ENCODE data around the gene TLR8. TPM values are rescaled to one million over a fixed set of nuclear protein-coding genes. Genes with fewer than 3 reads are reported as not detected.
"Not testable (repeated sequence)": the region's sequence is repeated elsewhere in the genome, so short reads cannot be mapped to it uniquely, and the experiment has no call there.

Gene TLR8
- total and polyA plus RNA-seq, 4 donors: 0.51 to 7.0 (median 2.5) TPM

DNA sequence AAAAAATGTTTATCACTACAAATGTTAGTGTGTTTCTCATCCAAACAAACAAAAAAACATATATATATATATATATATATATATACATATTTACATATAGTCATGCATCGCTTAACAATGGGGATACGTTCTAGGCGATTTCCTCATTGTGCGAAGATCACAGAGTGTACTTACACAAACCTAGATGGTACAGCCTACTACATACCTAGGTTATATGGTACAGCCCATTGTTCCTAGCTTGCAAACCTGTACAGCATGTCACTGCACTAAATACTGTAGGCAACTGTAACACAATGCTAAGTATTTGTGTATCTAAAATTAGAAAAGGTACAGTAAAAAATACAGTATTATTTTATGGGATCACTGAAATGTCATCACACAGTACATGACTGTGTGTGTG is 52.0 kb downstream of the TLR8 start:
- H3K4me1 ChIP-seq (ENCODE audit: control insufficient read depth in 1 of 2, insufficient read depth in 2 of 2, low read length in 2 of 2): no peaks in the 10 kb centered on the region
- no peak overlapping the region for H3K27ac ChIP-seq (ENCODE audit: low read depth in 1 of 2, low read length in 2 of 2)
- no peaks in the 10 kb centered on the region for H3K27me3 ChIP-seq (ENCODE audit: control insufficient read depth in 1 of 2, insufficient read depth in 2 of 2, low read length in 1 of 2)
- ATAC-seq (ENCODE audit: low FRiP score) (no peak), DNase-seq (no peak)
- H3K36me3 ChIP-seq (ENCODE audit: control insufficient read depth in 1 of 2, insufficient read depth in 2 of 2, low read length in 1 of 2): no peaks in the 10 kb centered on the region
- 94 to 96% methylated on average over 4 of the region's 4 CpGs for WGBS, 2 donors
- intact Hi-C loops (cut with DNase I): no loop called here
- H3K9me3 ChIP-seq (ENCODE audit: control insufficient read depth, low read length): no peaks in the 10 kb centered on the region
- no peak overlapping the region for H3K4me3 ChIP-seq (ENCODE audit: low read length in 2 of 2)

DNA sequence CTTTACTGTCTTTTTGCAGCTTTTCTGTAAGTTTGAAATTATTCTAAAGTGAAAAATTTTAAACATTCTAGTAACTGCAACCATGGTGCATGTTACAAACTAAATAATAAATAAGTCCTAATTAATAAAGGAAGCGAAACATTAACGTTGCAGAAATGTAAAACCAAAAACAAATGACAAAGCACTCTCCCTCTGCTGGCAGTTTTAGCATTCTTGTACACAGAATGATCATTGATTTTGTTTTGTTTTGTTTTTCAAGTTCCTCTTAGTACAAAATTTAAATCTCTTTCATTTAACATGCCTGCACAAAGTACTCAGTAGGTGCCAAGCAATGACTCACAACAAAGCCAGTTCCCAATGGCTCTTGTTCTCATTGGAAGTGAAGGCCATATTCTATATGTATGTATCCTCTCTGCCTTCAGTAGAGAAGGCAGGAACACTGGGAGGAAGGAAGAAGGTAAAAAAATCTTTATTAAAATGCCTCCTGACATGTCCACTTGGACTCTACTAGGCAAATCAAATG is 54.8 kb downstream of the TLR8 start:
- no peaks in the 10 kb centered on the region for H3K4me1 ChIP-seq (ENCODE audit: control insufficient read depth in 1 of 2, insufficient read depth in 2 of 2, low read length in 2 of 2)
- no peak overlapping the region for H3K27ac ChIP-seq (ENCODE audit: low read depth in 1 of 2, low read length in 2 of 2)
- no peaks in the 10 kb centered on the region for H3K27me3 ChIP-seq (ENCODE audit: control insufficient read depth in 1 of 2, insufficient read depth in 2 of 2, low read length in 1 of 2)
- ATAC-seq (ENCODE audit: low FRiP score): no peak
- H3K9me3 ChIP-seq (ENCODE audit: control insufficient read depth, low read length): no peaks in the 10 kb centered on the region
- H3K4me3 ChIP-seq (ENCODE audit: low read length in 2 of 2): no peak overlapping the region
- intact Hi-C loops (cut with DNase I): no loop called here
- WGBS, 2 donors: 77 to 78% methylated on average over 2 of the region's 2 CpGs
- H3K36me3 ChIP-seq (ENCODE audit: control insufficient read depth in 1 of 2, insufficient read depth in 2 of 2, low read length in 1 of 2): no peaks in the 10 kb centered on the region
- DNase-seq: no peak

DNA sequence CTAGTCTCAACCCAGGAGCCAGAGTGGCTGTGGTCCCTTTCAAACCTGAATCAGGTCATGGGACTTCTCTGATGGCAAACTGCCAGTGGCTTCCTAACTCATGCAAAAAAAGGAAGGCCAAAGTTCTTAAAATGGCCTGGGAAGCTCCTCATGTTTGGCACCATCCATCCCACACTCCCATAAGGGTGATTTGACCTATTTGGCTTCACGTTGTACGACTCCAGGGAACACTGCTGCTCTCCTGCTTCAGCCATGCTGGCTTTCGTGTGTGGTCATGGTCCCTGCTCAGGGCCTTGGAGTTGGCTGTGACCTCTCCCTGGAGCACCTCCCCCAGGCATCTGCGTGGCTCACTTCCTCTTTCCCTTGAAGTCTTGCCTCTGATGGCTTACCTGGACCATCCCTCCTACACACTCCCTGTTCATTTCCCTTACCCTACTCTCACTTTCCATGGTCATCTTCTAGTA is 55.7 kb downstream of the TLR8 start:
- H3K4me1 ChIP-seq (ENCODE audit: control insufficient read depth in 1 of 2, insufficient read depth in 2 of 2, low read length in 2 of 2): no peaks in the 10 kb centered on the region
- no peaks in the 10 kb centered on the region for H3K27me3 ChIP-seq (ENCODE audit: control insufficient read depth in 1 of 2, insufficient read depth in 2 of 2, low read length in 1 of 2)
- WGBS, 2 donors: 82 to 85% methylated on average over 4 of the region's 4 CpGs
- no peak overlapping the region for H3K4me3 ChIP-seq (ENCODE audit: low read length in 2 of 2)
- intact Hi-C loops (cut with DNase I): no loop called here
- ATAC-seq (ENCODE audit: low FRiP score): no peak
- no peak overlapping the region for H3K27ac ChIP-seq (ENCODE audit: low read depth in 1 of 2, low read length in 2 of 2)
- DNase-seq: no peak
- no peaks in the 10 kb centered on the region for H3K36me3 ChIP-seq (ENCODE audit: control insufficient read depth in 1 of 2, insufficient read depth in 2 of 2, low read length in 1 of 2)
- H3K9me3 ChIP-seq (ENCODE audit: control insufficient read depth, low read length): no peaks in the 10 kb centered on the region

- H3K4me1 ChIP-seq (ENCODE audit: control insufficient read depth in 1 of 2, insufficient read depth in 2 of 2, low read length in 2 of 2); ATAC-seq (ENCODE audit: low FRiP score); DNase-seq; H3K27ac ChIP-seq (ENCODE audit: low read depth in 1 of 2, low read length in 2 of 2); intact Hi-C loops (cut with DNase I); H3K4me3 ChIP-seq (ENCODE audit: low read length in 2 of 2); H3K9me3 ChIP-seq (ENCODE audit: control insufficient read depth, low read length); H3K27me3 ChIP-seq (ENCODE audit: control insufficient read depth in 1 of 2, insufficient read depth in 2 of 2, low read length in 1 of 2); H3K36me3 ChIP-seq (ENCODE audit: control insufficient read depth in 1 of 2, insufficient read depth in 2 of 2, low read length in 1 of 2): not testable (repeated sequence)
- WGBS, 2 donors: 90 to 97% methylated on average over 29 to 30 of the region's 52 CpGs
Measured at GRCh38 chrX:12963210-12963850, 56.9 kb downstream of the TLR8 start.

DNA sequence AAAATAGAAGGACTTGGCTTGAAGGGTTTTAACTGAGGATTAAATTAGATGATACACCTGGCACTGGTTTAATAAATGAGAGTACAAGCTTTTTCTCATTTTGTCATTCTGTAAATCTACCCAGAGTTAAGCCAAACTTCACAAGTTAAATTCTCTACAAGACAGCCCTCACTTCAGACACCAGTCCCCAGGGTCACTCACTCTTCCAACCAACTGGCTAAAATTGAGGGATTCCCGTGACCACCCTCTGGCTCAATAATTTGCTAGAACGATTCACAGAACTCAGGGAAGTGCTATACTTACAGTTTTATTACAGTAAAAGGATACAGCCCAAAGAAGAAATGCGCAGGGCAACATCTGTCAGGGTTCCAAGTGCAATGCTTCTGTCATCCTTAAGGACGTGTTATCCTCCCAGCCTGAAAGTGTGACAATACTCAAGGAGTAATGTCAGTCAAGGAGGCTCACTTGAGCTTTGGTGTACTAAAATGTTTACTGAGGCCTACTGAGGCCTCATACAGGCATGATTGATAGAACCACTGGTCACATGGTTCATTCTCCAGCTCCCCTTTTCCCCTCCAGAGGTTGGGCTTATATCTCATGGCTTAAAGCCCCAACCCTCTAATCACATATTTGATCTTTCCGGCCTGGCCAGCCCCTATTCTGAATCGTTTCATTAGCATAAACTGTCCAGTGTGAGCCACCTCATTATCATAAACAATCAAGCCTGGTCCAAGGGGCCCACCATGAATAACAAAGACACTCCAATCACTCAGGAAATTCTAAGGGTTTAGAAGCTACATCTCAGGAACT is 58.9 kb downstream of the TLR8 start:
- Histone ChIP-seq H3K4me3 (ENCODE audit: low read length in 2 of 2) (no peak overlapping the region), H3K27ac (ENCODE audit: low read depth in 1 of 2, low read length in 2 of 2) (no peak overlapping the region), H3K36me3 (ENCODE audit: control insufficient read depth in 1 of 2, insufficient read depth in 2 of 2, low read length in 1 of 2) (no peaks in the 10 kb centered on the region), H3K27me3 (ENCODE audit: control insufficient read depth in 1 of 2, insufficient read depth in 2 of 2, low read length in 1 of 2) (no peaks in the 10 kb centered on the region), H3K4me1 (ENCODE audit: control insufficient read depth in 1 of 2, insufficient read depth in 2 of 2, low read length in 2 of 2) (no peaks in the 10 kb centered on the region), H3K9me3 (ENCODE audit: control insufficient read depth, low read length) (no peaks in the 10 kb centered on the region)
- WGBS, 2 donors: 62 to 75% methylated on average over 6 of the region's 6 CpGs
- intact Hi-C loops (cut with DNase I): no loop called here
- no peak for DNase-seq
- no peak for ATAC-seq (ENCODE audit: low FRiP score)

- no peaks in the 10 kb centered on the region for H3K9me3 ChIP-seq (ENCODE audit: control insufficient read depth, low read length)
- DNase-seq (no peak), ATAC-seq (ENCODE audit: low FRiP score) (no peak)
- H3K36me3 ChIP-seq (ENCODE audit: control insufficient read depth in 1 of 2, insufficient read depth in 2 of 2, low read length in 1 of 2): no peaks in the 10 kb centered on the region
- WGBS, 2 donors: 42 to 56% methylated on average over 1 of the region's 1 CpG
- no peaks in the 10 kb centered on the region for H3K4me1 ChIP-seq (ENCODE audit: control insufficient read depth in 1 of 2, insufficient read depth in 2 of 2, low read length in 2 of 2)
- H3K27me3 ChIP-seq (ENCODE audit: control insufficient read depth in 1 of 2, insufficient read depth in 2 of 2, low read length in 1 of 2): no peaks in the 10 kb centered on the region
- H3K27ac ChIP-seq (ENCODE audit: low read depth in 1 of 2, low read length in 2 of 2): no peak overlapping the region
- no peak overlapping the region for H3K4me3 ChIP-seq (ENCODE audit: low read length in 2 of 2)
- intact Hi-C loops (cut with DNase I): no loop called here
Measured at GRCh38 chrX:12966151-12966550, 59.7 kb downstream of the TLR8 start.

DNA sequence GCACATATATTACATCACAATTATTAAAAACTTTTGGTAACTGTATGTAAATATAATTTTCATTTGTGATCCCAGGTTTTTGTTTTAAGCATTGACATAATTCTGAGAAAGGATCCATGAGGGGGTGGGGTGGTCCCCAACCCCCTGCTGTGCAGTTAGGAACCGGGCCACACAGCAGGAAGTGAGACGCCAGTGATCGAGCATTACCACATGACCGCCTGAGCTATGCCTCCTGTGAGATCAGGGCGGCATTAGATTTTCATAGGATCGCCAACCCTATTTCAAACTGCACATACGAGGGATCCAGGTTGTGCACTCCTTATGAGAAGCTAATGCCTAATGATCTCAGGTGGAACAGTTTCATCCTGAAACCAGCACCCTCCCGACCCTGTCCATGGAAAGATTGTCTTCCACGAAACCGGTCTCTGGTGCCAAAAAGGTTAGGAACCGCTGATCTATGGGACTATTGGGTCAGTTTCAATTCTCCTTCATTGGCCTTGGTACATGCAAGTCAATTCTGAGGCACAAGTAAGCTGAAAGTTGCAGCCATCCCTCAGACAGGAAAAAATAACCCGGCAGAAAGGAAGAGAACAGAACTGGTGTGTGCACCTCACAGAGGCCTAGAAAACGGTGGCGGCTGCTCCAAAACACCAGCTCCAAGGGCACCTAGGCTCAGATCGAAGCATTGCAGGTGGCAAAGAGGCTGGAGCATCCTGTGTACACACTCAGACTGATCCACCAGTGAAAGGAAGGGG is 61.5 kb downstream of the TLR8 start:
- DNase-seq (no peak), ATAC-seq (ENCODE audit: low FRiP score) (no peak)
- H3K36me3 ChIP-seq (ENCODE audit: control insufficient read depth in 1 of 2, insufficient read depth in 2 of 2, low read length in 1 of 2): no peaks in the 10 kb centered on the region
- intact Hi-C loops (cut with DNase I): no loop called here
- H3K4me1 ChIP-seq (ENCODE audit: control insufficient read depth in 1 of 2, insufficient read depth in 2 of 2, low read length in 2 of 2): no peaks in the 10 kb centered on the region
- no peak overlapping the region for H3K27ac ChIP-seq (ENCODE audit: low read depth in 1 of 2, low read length in 2 of 2)
- no peaks in the 10 kb centered on the region for H3K27me3 ChIP-seq (ENCODE audit: control insufficient read depth in 1 of 2, insufficient read depth in 2 of 2, low read length in 1 of 2)
- no peaks in the 10 kb centered on the region for H3K9me3 ChIP-seq (ENCODE audit: control insufficient read depth, low read length)
- 83 to 87% methylated on average over 15 of the region's 15 CpGs for WGBS, 2 donors
- no peak overlapping the region for H3K4me3 ChIP-seq (ENCODE audit: low read length in 2 of 2)

DNA sequence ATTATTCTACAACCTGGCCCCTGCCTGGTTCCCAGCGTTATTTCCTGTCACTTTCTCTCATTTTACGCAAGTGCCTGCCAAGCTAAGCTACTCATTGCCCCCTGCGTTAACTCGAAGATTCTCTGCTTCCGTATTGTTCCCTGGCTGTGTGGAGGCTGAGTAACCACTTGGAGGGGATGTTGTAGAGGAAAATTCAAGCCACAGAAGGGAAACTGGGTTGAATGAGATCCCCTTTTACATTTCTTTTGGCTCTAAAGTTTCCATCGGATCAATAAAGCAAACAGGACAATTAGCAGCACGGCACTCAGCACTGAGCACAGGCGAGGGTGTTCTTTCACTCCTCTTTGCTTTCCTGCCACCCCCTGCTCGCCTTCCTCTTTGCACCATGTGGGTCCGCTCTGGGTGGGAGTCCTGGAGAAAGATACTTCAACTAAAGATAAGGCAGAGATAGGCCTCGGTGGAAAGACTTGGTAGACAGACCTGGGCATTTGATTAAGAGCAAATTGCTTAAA is 64.3 kb downstream of the TLR8 start:
- H3K36me3 ChIP-seq (ENCODE audit: control insufficient read depth in 1 of 2, insufficient read depth in 2 of 2, low read length in 1 of 2): no peaks in the 10 kb centered on the region
- no peaks in the 10 kb centered on the region for H3K4me1 ChIP-seq (ENCODE audit: control insufficient read depth in 1 of 2, insufficient read depth in 2 of 2, low read length in 2 of 2)
- WGBS, 2 donors: 6 to 26% methylated on average over 11 of the region's 11 CpGs
- intact Hi-C loops (cut with DNase I): loop anchor here (2.0 to 10.0 kb wide), 4 partner anchors 404 to 518 kb away; no protein-coding TSS in a partner anchor
- H3K27me3 ChIP-seq (ENCODE audit: control insufficient read depth in 1 of 2, insufficient read depth in 2 of 2, low read length in 1 of 2): no peaks in the 10 kb centered on the region
- peak overlapping the region; percentile 68 to 92 for H3K27ac ChIP-seq (ENCODE audit: low read depth in 1 of 2, low read length in 2 of 2)
- no peak overlapping the region for H3K4me3 ChIP-seq (ENCODE audit: low read length in 2 of 2)
- DNase-seq (no peak), ATAC-seq (ENCODE audit: low FRiP score) (peak; percentile 46)
- no peaks in the 10 kb centered on the region for H3K9me3 ChIP-seq (ENCODE audit: control insufficient read depth, low read length)
